Right cardiac atrium (tissue), 5 donors: ENCODE measurements around the gene IQSEC1. TPM values are rescaled to one million over a fixed set of nuclear protein-coding genes. Genes with fewer than 3 reads are reported as not detected.
A peak's percentile ranks its signal among the peaks of the same experiment; 100 is the strongest.

Source experiments
- ATAC-seq, 2 donors: fragments of 200-7000 bp; cut with Tn5 transposase; one replicate each; pipeline versions ENCODE4 v1.8.0 to v1.9.1; 2020; ENCODE audit warnings: moderate library complexity in 2 of 2, mild to moderate bottlenecking in 1 of 2
- DNase-seq, 3 donors: peaks; one replicate each; pipeline ENCODE4 v3.0.0-alpha.2; 2020
- H3K27ac ChIP-seq: one replicate; pipeline ENCODE4 v1.5.1; 2013; ENCODE audit warnings: mild to moderate bottlenecking, low read length, control low read depth, moderate library complexity
- H3K27me3 ChIP-seq: one replicate; pipeline ENCODE4 v1.6.1; 2013; ENCODE audit not compliant: control insufficient read depth, insufficient read depth
- H3K4me1 ChIP-seq: one replicate; pipeline ENCODE4 v1.6.1; 2013; ENCODE audit warnings: low read length; ENCODE audit not compliant: control insufficient read depth, insufficient read depth
- H3K4me3 ChIP-seq: one replicate; pipeline ENCODE4 v1.5.1; 2013; ENCODE audit warnings: low read length, control low read depth
- H3K9me3 ChIP-seq: one replicate; pipeline ENCODE4 v1.6.1; 2013; ENCODE audit warnings: low read length; ENCODE audit not compliant: control insufficient read depth
- WGBS: extraction: QIAGEN DNeasy Blood & Tissue Kit; methylation state at CpG from one replicate; pipeline ENCODE4 v1.1.7; 2013; 5-methylcytosine and 5-hydroxymethylcytosine counted together
- intact Hi-C, 4 donors: fragments of 100-400 bp; cut with DNase I; formaldehyde crosslinking; loops; one replicate each; pipeline versions ENCODE4 v1.11.0 to v1.14.0; 2022 to 2023
- polyA plus RNA-seq: library from polyadenylated mRNA; stranded (reverse); fragments of 200-250 nt; gene quantifications from one replicate; pipeline ENCODE4 v1.2.3, GENCODE V29; 2013
- total RNA-seq, 4 donors: library from RNA; stranded (reverse); fragmentation: NEBNext Ultra II Directional; extraction: Animal tissue kit (Norgen Biotek cat#: 25700); gene quantifications; one replicate each; pipeline ENCODE4 v1.2.1, GENCODE V29; 2021
- donor health status: healthy with polysubstance abuse.
- donor health status: DM: no; HTN: yes; CAD: no.
- donor health status: DM: no; HTN: no; CAD: no.
- donor health status: DM: no; HTN: yes; CAD: no; lungs with severe emphysema.
- donor health status: DM: yes; HTN: yes; CAD: no.

The IQSEC1 gene
- total and polyA plus RNA-seq, 5 donors, result 31.1 to 72.6 (median 61.9) TPM

GRCh38 chr3:13083898-13084297 lies 10.7 kb upstream of the IQSEC1 start:
- Histone ChIP-seq H3K4me3 (no peak overlapping the region), H3K9me3 (no peaks in the 10 kb centered on the region), H3K27ac (no peak overlapping the region), H3K27me3 (no peaks in the 10 kb centered on the region), H3K4me1 (peaks cover 9% of the 10 kb centered on the region)
- DNase-seq (no peak), ATAC-seq (no peak)
- 90% methylated on average over 8 of the region's 8 CpGs for WGBS
- intact Hi-C loops, result no loop called here

DNA sequence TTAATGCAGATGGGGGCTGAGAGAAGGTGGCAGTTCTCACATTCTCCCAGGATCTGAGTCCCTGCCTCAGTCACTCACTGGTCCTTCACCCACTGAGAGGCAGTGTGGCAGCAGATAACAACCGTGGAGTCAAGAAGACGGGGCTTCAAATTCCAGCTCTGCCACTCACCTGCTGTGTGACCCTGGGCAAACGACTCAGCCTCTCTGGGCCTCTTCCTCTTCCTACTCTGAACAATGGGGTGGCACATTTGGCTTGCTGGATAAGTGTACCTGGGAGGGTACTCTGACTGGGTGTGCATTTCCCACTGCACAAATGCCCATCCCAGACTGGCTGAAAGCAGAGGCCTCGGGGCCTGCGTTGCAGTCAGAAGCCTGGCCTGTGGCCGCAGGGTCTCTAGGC lies 10.0 kb upstream of the IQSEC1 start:
- H3K9me3 ChIP-seq, result no peaks in the 10 kb centered on the region
- peaks cover 11% of the 10 kb centered on the region for H3K4me1 ChIP-seq
- intact Hi-C loops, result no loop called here
- H3K4me3 ChIP-seq, result no peak overlapping the region
- no peak overlapping the region for H3K27ac ChIP-seq
- no peaks in the 10 kb centered on the region for H3K27me3 ChIP-seq
- 86% methylated on average over 6 of the region's 6 CpGs for WGBS
- ATAC-seq (no peak), DNase-seq (no peak)

DNA sequence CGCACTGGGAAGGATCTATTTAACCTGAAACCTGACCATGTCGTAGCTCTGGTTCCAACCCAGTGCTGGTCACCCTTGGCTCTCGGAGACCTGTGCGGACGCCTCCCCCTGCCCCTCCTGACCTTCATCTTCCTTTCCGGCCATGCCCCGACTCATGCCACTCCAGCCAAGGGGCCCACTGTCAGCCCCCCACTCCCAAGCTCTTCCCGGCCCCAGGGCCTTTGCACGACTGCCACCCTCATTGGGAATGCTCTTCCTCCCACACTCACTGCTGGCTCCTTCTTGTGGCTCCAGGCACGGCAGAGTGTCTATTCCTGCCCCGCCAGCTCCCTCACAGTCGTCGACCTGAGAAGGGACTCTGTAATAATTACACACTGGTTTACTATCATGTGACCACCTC lies 9.4 kb upstream of the IQSEC1 start:
- no peaks in the 10 kb centered on the region for H3K27me3 ChIP-seq
- no peak overlapping the region for H3K4me3 ChIP-seq
- ATAC-seq (no peak), DNase-seq (peak in 1 of 3 donors; percentile 45)
- intact Hi-C loops, result no loop called here
- 89% methylated on average over 13 of the region's 13 CpGs for WGBS
- H3K4me1 ChIP-seq, result peaks cover 14% of the 10 kb centered on the region
- peak overlapping the region; percentile 80 for H3K27ac ChIP-seq
- no peaks in the 10 kb centered on the region for H3K9me3 ChIP-seq

GRCh38 chr3:13081603-13082360 lies 8.6 kb upstream of the IQSEC1 start:
- H3K27ac ChIP-seq, result peak overlapping the region; percentile 80
- H3K9me3 ChIP-seq, result no peaks in the 10 kb centered on the region
- DNase-seq (peak in 1 of 3 donors; percentile 78), ATAC-seq (peak; percentile 61 to 69)
- no peak overlapping the region for H3K4me3 ChIP-seq
- no peaks in the 10 kb centered on the region for H3K27me3 ChIP-seq
- intact Hi-C loops, result no loop called here
- 57% methylated on average over 23 of the region's 23 CpGs for WGBS
- H3K4me1 ChIP-seq, result peaks cover 14% of the 10 kb centered on the region

GRCh38 chr3:13080591-13080990 lies 7.4 kb upstream of the IQSEC1 start:
- Histone ChIP-seq H3K27ac (no peak overlapping the region), H3K9me3 (no peaks in the 10 kb centered on the region)
- WGBS, result 42% methylated on average over 8 of the region's 8 CpGs

GRCh38 chr3:13080026-13080425 lies 6.8 kb upstream of the IQSEC1 start:
- ATAC-seq (no peak), DNase-seq (no peak)
- H3K27me3 ChIP-seq, result no peaks in the 10 kb centered on the region
- no peaks in the 10 kb centered on the region for H3K9me3 ChIP-seq
- intact Hi-C loops, result no loop called here
- WGBS, result 84% methylated on average over 3 of the region's 3 CpGs
- H3K27ac ChIP-seq, result no peak overlapping the region
- no peak overlapping the region for H3K4me3 ChIP-seq
- H3K4me1 ChIP-seq, result peaks cover 14% of the 10 kb centered on the region

More at GRCh38 chr3:13080591-13080990, 7.4 kb upstream of the IQSEC1 start:
- Histone ChIP-seq H3K4me3 (no peak overlapping the region), H3K27me3 (no peaks in the 10 kb centered on the region), H3K4me1 (peaks cover 14% of the 10 kb centered on the region)
- intact Hi-C loops, result no loop called here
- ATAC-seq, result peak; percentile 67 to 73
- peak; percentile 86 to 93 (median 90) for DNase-seq

DNA sequence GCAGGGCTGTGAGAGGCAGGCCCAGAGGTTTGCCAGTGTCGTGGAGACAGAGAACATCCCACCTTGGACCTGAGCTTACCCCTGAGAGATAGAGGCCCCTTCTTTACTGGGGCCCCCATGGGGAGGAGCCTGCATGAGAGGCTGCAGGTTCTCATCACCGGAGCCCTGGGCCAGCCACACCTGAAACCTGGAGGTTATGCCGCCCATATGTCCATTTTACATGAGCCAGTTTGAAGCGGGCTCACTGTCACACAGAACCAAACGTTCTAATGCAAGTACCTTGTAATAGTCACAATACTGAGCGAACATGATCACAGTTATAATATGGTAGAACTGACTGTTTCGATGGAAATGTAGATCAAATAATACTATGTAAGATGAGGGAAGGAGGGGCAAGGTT lies 6.3 kb upstream of the IQSEC1 start:
- ATAC-seq, result no peak
- no peaks in the 10 kb centered on the region for H3K9me3 ChIP-seq
- DNase-seq, result peak in 1 of 3 donors; percentile 14
- H3K27me3 ChIP-seq, result no peaks in the 10 kb centered on the region
- H3K4me3 ChIP-seq, result no peak overlapping the region
- H3K27ac ChIP-seq, result no peak overlapping the region
- WGBS, result 91% methylated on average over 7 of the region's 7 CpGs
- peaks cover 14% of the 10 kb centered on the region for H3K4me1 ChIP-seq
- intact Hi-C loops, result no loop called here

DNA sequence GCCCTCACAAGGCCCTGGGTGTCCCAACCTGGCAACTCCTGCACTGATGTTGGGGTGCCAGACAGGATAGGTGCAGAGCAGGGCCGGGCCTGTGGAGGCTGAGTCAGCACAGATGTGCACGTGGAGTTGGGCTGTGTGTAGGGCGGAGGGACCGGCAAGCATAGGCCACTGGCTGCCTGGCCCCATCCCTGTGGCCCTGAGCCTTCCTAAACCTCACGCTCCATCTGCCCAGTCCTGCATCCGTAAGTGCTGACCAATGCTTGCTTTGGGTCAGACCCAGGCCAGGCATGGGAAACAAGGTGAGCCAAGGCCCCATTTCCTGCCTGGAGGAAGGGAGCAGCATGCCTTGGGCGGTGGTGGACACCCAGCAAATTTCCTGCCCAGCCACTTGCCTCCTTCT lies 5.8 kb upstream of the IQSEC1 start:
- WGBS, result 69% methylated on average over 7 of the region's 7 CpGs
- ATAC-seq (peak in 1 of 2 donors; percentile 29), DNase-seq (peak in 1 of 3 donors; percentile 39)
- no peaks in the 10 kb centered on the region for H3K27me3 ChIP-seq
- no peak overlapping the region for H3K27ac ChIP-seq
- peaks cover 14% of the 10 kb centered on the region for H3K4me1 ChIP-seq
- H3K4me3 ChIP-seq, result no peak overlapping the region
- no peaks in the 10 kb centered on the region for H3K9me3 ChIP-seq
- intact Hi-C loops, result no loop called here

- Histone ChIP-seq H3K4me3 (no peak overlapping the region), H3K27me3 (no peaks in the 10 kb centered on the region), H3K9me3 (no peaks in the 10 kb centered on the region), H3K4me1 (peaks cover 14% of the 10 kb centered on the region), H3K27ac (no peak overlapping the region)
- WGBS, result 70% methylated on average over 12 of the region's 12 CpGs
- ATAC-seq (no peak), DNase-seq (peak in 1 of 3 donors; percentile 22)
- intact Hi-C loops, result no loop called here
These were observed 5.1 kb upstream of the IQSEC1 start for GRCh38 chr3:13078163-13078905.

DNA sequence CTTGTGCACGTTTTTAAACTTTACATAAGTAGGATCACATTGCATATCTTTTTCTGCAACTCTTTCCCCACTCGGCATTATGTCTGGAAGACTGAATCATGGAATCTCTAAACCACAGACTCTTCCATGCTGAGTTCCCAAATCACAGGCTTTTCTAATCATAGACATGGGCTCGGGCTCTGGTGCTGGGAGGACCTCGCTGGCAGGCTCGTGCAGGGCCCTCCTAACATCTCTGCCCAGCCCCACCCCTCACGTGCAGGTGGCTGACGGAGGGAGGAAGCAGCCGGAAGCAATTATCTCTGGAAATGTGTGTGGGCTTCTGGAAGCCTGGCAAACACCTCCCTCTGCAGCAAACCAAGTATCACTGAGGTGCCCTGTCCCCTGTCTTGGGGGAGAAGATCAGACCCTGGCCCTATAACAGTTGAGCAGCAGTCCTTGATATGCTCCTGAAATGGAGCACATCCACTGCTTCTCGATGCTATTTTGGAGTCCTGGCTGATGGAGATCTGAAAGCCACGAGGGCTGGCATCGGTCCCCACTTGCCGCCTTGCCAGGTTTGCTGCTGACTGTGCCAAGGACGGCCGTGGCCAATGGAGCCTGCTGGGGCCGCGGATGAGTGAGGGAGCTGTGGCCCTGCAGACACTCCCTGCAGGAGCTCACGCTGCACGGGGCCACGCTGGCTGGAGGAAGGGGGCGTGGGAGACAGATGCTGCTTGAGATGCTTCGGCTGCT lies 4.4 kb upstream of the IQSEC1 start:
- Histone ChIP-seq H3K27me3 (no peaks in the 10 kb centered on the region), H3K9me3 (no peaks in the 10 kb centered on the region), H3K4me3 (no peak overlapping the region), H3K27ac (peak overlapping the region; percentile 32), H3K4me1 (peaks cover 14% of the 10 kb centered on the region)
- ATAC-seq, result peak; percentile 20 to 36
- 38% methylated on average over 21 of the region's 21 CpGs for WGBS
- DNase-seq, result peak in 2 of 3 donors; percentile 81 to 87
- intact Hi-C loops, result no loop called here
